HG03097 (cell line): ENCODE results near the gene PUM2.
"Not testable (repeated sequence)": the region's sequence is repeated elsewhere in the genome, so short reads cannot be mapped to it uniquely, and the experiment has no call there.

Experiments used
- ATAC-seq: cut with Tn5 transposase; IDR thresholded peaks from one replicate; pipeline ENCODE4 v1.9.1; 2021; ENCODE audit not compliant: unreplicated experiment, low FRiP score

The PUM2 gene

DNA sequence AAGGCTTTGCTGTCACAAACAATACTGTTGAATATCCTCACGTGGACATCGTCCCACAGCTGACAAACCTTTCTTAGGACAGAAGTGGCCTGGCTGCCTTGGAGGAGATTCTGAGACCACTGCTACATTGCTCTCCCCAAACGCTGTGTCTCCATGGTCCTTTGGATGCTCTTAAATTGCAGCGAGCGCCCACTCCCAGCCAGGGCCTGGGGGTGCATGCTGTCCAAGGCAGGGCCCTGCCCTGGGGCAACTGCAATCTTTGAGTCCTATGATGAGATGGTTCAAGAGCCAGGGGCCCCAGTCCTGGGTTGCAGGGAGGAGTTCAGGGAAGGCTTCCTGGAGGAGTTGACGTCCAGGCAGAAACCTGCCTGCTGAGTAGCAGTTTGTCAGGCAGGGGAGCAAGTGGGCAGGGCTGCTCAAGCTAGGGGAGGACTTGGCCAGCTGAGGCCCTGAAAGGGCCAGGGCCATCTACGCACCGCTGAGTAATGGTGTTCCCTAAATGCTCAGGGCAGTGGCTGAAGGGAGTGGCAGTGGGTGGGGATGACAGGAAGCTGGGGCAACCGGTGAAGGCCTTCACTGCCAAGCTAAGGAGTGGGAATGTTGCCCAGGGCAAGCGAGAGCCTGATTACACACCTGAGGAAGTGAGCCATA is 114.9 kb downstream of the PUM2 start:
- no peak for ATAC-seq

- not testable (repeated sequence) for ATAC-seq
Observed at GRCh38 chr2:20234597-20234996, 116.0 kb downstream of the PUM2 start.

- ATAC-seq: no peak
Observed at GRCh38 chr2:20232837-20233207, 117.8 kb downstream of the PUM2 start.

GRCh38 chr2:20231598-20232026 is 119.0 kb downstream of the PUM2 start:
- ATAC-seq: no peak

- ATAC-seq: no peak
Observed at GRCh38 chr2:20231159-20231558, 119.5 kb downstream of the PUM2 start.

DNA sequence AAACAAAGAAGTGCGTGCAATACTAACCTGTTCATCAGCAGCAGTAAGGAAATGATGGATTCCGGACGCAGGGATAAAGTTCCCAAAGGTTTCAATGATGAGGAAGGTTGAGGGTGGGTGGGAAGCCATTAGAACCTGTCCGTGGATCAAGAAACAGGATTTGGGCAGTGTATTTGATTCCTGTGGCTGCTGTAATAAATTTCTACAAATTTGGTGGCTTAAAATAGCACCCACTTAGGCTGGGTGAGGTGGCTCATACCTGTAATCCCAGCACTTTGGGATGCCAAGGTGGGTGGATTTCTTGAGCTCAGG is 120.6 kb downstream of the PUM2 start:
- ATAC-seq: no peak

- no peak for ATAC-seq
Observed at GRCh38 chr2:20229322-20230113, 121.1 kb downstream of the PUM2 start.

GRCh38 chr2:20227894-20228505 is 122.6 kb downstream of the PUM2 start:
- no peak for ATAC-seq

- ATAC-seq: no peak
Observed at GRCh38 chr2:20226152-20226545, 124.5 kb downstream of the PUM2 start.

GRCh38 chr2:20225294-20226151 is 125.1 kb downstream of the PUM2 start:
- peak; percentile 54 for ATAC-seq

GRCh38 chr2:20224716-20225293 is 125.8 kb downstream of the PUM2 start, which contains the start of gene SDC1:
TSS of gene SDC1 (minus strand) at chr2:20225130. CDS start at chr2:20224867, 263 bp downstream.
- ATAC-seq: no peak

- no peak for ATAC-seq
Observed at GRCh38 chr2:20224164-20224715, 126.4 kb downstream of the PUM2 start.

DNA sequence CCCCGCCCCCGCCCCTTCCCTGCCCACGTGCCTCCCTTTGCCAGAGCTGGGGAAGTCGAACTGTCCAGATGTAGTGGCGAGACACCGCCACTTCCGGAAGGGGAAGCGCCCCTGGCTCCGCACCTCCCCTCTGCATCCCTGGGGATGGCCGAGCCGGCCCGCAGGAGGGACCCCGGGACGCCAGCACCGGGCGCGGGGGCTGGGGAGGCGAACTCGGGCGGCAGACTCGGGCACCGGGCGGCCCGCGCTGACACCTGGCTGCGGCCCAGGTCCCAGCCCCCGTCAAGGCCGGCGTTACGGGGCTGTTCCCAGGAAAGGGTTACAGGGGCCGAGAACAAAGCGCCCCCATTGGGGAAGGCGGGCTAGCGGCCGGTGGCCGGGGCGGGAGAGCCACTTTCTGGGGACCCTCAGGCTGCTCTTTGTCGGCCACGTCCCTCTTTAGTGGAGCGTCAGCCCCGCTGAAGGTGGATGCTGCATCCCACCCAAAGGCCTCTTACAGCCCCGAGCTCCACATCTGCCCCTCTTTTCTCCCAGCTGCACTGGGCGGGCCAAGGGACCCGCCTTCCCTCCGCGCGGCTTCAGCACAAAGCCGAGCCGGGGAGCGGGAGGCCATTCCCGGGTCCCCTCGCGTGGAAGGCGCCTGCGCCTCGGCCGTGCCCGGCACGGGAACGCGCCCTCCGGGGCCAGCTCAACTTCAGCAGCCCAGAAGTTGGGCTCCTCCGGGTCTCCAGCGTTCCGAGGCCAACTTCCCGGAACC is 127.1 kb downstream of the PUM2 start:
- no peak for ATAC-seq

DNA sequence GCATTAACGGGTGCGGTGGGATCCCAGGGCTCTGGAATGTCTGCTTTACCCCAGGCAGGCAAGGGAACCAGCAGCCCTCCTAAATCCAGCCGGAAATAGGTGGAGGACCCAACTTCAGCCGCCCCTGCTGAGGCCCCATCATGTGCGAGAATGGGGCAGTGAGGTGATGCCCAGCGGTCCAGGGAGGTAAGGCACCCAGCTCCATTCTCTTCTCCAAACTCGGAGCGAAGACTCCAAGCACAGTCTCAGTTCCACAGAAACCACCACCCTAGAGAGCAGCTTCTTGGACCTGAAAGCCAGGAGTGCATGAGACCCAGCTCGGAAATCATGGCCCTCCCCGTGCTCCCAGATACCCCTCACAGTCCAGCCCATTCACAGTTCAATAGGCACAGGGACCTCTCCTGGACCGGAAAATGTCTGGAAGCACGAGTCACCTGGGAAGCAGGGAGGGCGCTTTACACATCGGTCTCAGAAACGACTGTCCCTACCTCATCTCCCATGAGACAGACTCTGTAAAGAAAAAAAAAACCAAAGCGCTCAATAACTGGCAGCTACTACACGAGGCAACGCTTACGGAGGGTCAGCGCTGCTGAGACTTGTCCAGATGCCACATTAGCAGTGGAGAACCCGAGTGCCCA is 127.8 kb downstream of the PUM2 start:
- no peak for ATAC-seq

DNA sequence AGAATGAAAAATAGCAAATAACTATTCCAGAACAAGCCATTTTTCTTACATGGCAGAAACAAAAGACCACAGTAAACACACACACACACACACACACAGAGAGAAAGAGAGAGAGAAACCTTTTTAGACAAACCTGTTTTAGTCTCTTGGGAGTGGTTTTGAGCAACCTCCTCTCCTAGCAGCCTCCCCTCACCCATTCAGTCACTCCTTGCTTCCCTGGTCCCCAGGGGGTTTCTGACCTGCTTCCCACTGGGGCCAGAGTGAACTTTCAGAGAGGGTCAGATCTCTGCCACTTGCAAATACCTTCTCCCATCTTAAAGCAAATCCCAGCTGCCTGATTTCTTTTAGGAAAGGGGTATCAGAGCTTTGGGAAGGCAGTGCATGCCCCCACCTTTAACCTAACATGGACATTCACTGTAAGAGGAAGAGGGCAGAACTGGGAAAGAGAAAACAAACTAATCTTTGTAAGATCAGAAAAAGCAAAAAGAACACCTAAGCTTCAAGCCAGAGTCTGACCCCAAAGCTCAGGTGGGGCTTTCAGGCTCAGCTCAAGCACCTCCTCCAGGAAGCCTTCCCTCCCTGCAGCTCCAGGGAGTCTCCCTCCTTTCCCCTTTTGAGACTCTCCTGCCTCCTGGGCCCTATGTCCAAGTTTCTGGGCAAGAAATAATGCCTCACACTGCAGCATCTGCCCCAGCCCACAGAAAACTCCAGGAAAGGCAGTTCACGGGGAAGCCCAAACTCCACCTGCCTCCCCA is 128.5 kb downstream of the PUM2 start:
- no peak for ATAC-seq

DNA sequence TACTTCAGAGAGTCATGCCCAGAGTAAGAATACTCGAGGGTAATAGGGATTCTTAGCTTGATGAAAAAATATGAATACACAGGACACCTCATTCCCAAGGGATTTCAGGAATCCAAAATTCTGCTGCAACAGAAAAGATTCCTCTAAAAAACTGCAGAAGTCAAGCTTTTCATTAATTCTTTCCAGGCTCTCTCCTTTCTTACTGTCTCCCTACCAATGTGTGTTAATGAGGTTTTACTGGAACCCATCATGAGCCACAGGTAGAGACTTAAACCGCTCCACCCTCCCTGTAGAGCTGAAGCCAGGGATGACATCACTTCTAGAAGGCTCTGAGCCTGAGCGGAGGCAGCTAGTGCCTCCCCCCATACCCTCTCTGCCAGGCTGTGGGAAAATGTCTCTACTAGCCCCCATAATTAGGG is 129.1 kb downstream of the PUM2 start:
- no peak for ATAC-seq

DNA sequence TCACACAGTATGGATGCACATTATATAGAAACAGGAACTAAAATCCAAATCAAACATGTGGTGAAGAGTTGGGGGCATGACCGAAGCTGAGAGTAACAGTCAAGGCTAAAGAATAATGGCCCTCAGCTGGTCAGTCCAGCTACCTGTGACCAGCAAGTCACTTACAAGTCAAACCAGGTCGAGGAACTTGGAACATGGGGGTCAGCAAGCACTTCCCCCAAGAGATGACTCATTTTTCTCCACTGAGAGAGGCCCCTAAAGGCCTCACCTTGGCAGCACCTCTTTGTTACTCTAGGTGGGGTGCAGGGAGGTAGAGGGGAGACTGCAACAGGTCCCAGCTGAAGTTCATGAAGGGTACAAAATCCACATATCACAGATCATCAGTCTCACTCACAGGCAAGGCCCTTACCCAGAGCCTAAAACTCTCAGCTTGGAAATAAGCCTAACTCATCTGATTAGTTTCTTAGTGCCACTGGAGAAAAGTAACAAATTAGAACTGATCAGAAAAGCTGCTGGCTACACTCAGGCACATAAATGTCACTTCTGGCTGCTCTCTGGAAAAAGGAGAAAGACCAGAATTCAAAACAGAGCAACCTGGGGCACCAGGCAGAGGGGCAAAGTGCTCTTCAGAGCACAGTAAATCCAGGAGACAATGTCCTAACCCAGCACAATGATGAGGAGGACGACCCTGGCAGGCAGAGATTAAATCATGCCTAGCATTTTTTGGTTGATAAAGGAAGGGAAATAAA is 129.7 kb downstream of the PUM2 start:
- ATAC-seq: no peak
